GM19193 (cell line): ENCODE data around the gene TES.

Experiments
- POLR2A ChIP-seq: IDR thresholded peaks from 4 replicates; pipeline ENCODE4 v1.6.1; 2011; ENCODE audit not compliant: insufficient read depth, insufficient read length; ENCODE audit errors: extremely low read depth

TES gene

GRCh38 chr7:116210345-116211005 is at the start of gene TES:
Gene TES, plus strand, starts transcription at chr7:116210539. Its CDS starts 169 bp downstream, at chr7:116210708.
- TF ChIP-seq POLR2A, result peak; percentile 66

- TF ChIP-seq POLR2A, result no peak
Measured at GRCh38 chr7:116161728-116162127, 48.6 kb upstream of the TES start.

GRCh38 chr7:116162254-116162653 is 48.1 kb upstream of the TES start:
- no peak for TF ChIP-seq POLR2A

- TF ChIP-seq POLR2A, result no peak
Measured at GRCh38 chr7:116162992-116163391, 47.3 kb upstream of the TES start.

- no peak for TF ChIP-seq POLR2A
Measured at GRCh38 chr7:116164552-116165306, 45.6 kb upstream of the TES start.

GRCh38 chr7:116165717-116166116 is 44.6 kb upstream of the TES start:
- no peak for TF ChIP-seq POLR2A

GRCh38 chr7:116166156-116166555 is 44.2 kb upstream of the TES start:
- TF ChIP-seq POLR2A, result no peak

- no peak for TF ChIP-seq POLR2A
Measured at GRCh38 chr7:116167177-116167576, 43.2 kb upstream of the TES start.

- TF ChIP-seq POLR2A, result no peak
Measured at GRCh38 chr7:116169060-116169459, 41.3 kb upstream of the TES start.

GRCh38 chr7:116170180-116170579 is 40.2 kb upstream of the TES start:
- TF ChIP-seq POLR2A, result no peak

GRCh38 chr7:116171094-116171493 is 39.2 kb upstream of the TES start:
- no peak for TF ChIP-seq POLR2A

GRCh38 chr7:116172353-116172752 is 38.0 kb upstream of the TES start:
- no peak for TF ChIP-seq POLR2A

- TF ChIP-seq POLR2A, result no peak
Measured at GRCh38 chr7:116173051-116174028, 37.0 kb upstream of the TES start.

GRCh38 chr7:116176226-116176625 is 34.1 kb upstream of the TES start:
- no peak for TF ChIP-seq POLR2A

GRCh38 chr7:116177009-116177408 is 33.3 kb upstream of the TES start:
- TF ChIP-seq POLR2A, result no peak
